ENCODE measurements around the gene SERPINE1. TPM values are rescaled to one million over a fixed set of nuclear protein-coding genes. Genes with fewer than 3 reads are reported as not detected.

SERPINE1 gene
- polyA plus RNA-seq, 1 donor from 2014 or later: not detected

Other genes with a start within 250 kb of the SERPINE1 start
- gene UFSP1, start 237.4 kb upstream of the SERPINE1 start, polyA plus RNA-seq: 2.5 TPM
- not detected for gene ACHE, start 231.2 kb upstream of the SERPINE1 start, polyA plus RNA-seq
- gene MUC3A, start 177.6 kb upstream of the SERPINE1 start, polyA plus RNA-seq: not detected
- not detected for gene MUC12, start 157.5 kb upstream of the SERPINE1 start, polyA plus RNA-seq
- gene MUC17, start 107.0 kb upstream of the SERPINE1 start, polyA plus RNA-seq: not detected
- 15.0 TPM for gene TRIM56, start 41.6 kb upstream of the SERPINE1 start, polyA plus RNA-seq
- gene AP1S1, start 27.4 kb downstream of the SERPINE1 start, polyA plus RNA-seq: 8.3 TPM
- gene VGF, start 38.5 kb downstream of the SERPINE1 start, polyA plus RNA-seq: not detected
- not detected for gene NAT16, start 53.2 kb downstream of the SERPINE1 start, polyA plus RNA-seq
- not detected for gene MOGAT3, start 73.9 kb downstream of the SERPINE1 start, polyA plus RNA-seq
- 16.8 TPM for gene PLOD3, start 90.5 kb downstream of the SERPINE1 start, polyA plus RNA-seq
- gene ZNHIT1, start 91.1 kb downstream of the SERPINE1 start, polyA plus RNA-seq: 54.4 TPM
- 2.2 TPM for gene CLDN15, start 110.7 kb downstream of the SERPINE1 start, polyA plus RNA-seq
- gene FIS1, start 118.0 kb downstream of the SERPINE1 start, polyA plus RNA-seq: 172 TPM
- 5.3 TPM for gene IFT22, start 194.7 kb downstream of the SERPINE1 start, polyA plus RNA-seq
- not detected for gene COL26A1, start 235.8 kb downstream of the SERPINE1 start, polyA plus RNA-seq

Data from IgD-negative memory B cell (primary cell).